Glutamatergic neuron (in vitro differentiated cells): ENCODE results near the gene NHERF1. TPM values are rescaled to one million over a fixed set of nuclear protein-coding genes. Genes with fewer than 3 reads are reported as not detected.

Experiments used
- DNase-seq: peaks from one replicate; pipeline ENCODE4 v3.0.0; 2022
- H3K27ac Mint-ChIP-seq: one replicate; pipeline ENCODE4 v1.8.0; 2020; ENCODE audit warnings: mild to moderate bottlenecking, mixed read lengths, inconsistent platforms; ENCODE audit not compliant: unreplicated experiment
- H3K27me3 Mint-ChIP-seq: one replicate; pipeline ENCODE4 v1.8.0; 2020; ENCODE audit warnings: mild to moderate bottlenecking, moderate library complexity, mixed read lengths, inconsistent platforms; ENCODE audit not compliant: unreplicated experiment
- H3K36me3 Mint-ChIP-seq: one replicate; pipeline ENCODE4 v1.8.0; 2020; ENCODE audit warnings: mild to moderate bottlenecking, mixed read lengths, inconsistent platforms; ENCODE audit not compliant: unreplicated experiment
- H3K4me1 Mint-ChIP-seq: one replicate; pipeline ENCODE4 v1.8.0; 2020; ENCODE audit warnings: mild to moderate bottlenecking, low read depth, mixed read lengths, inconsistent platforms; ENCODE audit not compliant: unreplicated experiment
- H3K4me3 Mint-ChIP-seq: one replicate; pipeline ENCODE4 v1.8.0; 2020; ENCODE audit warnings: mild to moderate bottlenecking, mixed read lengths, inconsistent platforms; ENCODE audit not compliant: unreplicated experiment
- H3K9me3 Mint-ChIP-seq: one replicate; pipeline ENCODE4 v1.8.0; 2020; ENCODE audit warnings: mild to moderate bottlenecking, moderate library complexity, mixed read lengths, inconsistent platforms; ENCODE audit not compliant: unreplicated experiment
- total RNA-seq: library from RNA; stranded (reverse); fragmentation: NEBNext Ultra II Directional; extraction: Animal tissue kit (Norgen Biotek cat#: 25700); gene quantifications from one replicate; pipeline ENCODE4 v1.2.1, GENCODE V29; 2021; ENCODE audit not compliant: unreplicated experiment
- TF ChIP-seq, protein P1 (sequence below): fragments of 200-600 bp; sonication (generic); IDR thresholded peaks from one replicate; pipeline ENCODE4 v1.5.0; 2021; ENCODE audit not compliant: partially characterized antibody, unreplicated experiment

NHERF1 gene
- total RNA-seq, 1 donor from 2014 or later: 26.9 TPM

DNA sequence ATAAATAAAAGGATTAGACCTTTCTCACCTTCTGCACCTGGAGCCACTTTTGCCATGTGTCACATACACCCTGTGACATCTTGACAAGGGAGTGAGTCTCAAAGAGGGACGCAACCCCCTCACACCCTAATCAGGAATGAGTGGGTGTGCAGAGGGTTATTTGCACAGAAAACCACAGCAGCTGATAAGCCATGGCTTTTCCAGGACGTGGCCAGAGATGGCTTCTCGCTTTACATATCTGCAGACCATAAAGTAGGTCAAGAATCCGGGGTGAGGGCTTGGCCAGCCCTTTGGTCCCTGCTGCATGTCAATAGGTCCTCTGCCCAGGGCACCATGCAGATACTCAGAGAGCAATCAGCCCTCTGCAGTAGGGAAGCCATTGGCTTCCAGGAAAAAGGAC is 33.3 kb upstream of the NHERF1 start:
- no peak for DNase-seq
- TF ChIP-seq, protein P1, sequence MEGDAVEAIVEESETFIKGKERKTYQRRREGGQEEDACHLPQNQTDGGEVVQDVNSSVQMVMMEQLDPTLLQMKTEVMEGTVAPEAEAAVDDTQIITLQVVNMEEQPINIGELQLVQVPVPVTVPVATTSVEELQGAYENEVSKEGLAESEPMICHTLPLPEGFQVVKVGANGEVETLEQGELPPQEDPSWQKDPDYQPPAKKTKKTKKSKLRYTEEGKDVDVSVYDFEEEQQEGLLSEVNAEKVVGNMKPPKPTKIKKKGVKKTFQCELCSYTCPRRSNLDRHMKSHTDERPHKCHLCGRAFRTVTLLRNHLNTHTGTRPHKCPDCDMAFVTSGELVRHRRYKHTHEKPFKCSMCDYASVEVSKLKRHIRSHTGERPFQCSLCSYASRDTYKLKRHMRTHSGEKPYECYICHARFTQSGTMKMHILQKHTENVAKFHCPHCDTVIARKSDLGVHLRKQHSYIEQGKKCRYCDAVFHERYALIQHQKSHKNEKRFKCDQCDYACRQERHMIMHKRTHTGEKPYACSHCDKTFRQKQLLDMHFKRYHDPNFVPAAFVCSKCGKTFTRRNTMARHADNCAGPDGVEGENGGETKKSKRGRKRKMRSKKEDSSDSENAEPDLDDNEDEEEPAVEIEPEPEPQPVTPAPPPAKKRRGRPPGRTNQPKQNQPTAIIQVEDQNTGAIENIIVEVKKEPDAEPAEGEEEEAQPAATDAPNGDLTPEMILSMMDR: no peak
- Mint-ChIP-seq H3K27me3 (no peaks in the 10 kb centered on the region), H3K4me1 (no peaks in the 10 kb centered on the region), H3K4me3 (no peak overlapping the region), H3K9me3 (peaks cover 2% of the 10 kb centered on the region), H3K27ac (no peak overlapping the region), H3K36me3 (no peaks in the 10 kb centered on the region)

DNA sequence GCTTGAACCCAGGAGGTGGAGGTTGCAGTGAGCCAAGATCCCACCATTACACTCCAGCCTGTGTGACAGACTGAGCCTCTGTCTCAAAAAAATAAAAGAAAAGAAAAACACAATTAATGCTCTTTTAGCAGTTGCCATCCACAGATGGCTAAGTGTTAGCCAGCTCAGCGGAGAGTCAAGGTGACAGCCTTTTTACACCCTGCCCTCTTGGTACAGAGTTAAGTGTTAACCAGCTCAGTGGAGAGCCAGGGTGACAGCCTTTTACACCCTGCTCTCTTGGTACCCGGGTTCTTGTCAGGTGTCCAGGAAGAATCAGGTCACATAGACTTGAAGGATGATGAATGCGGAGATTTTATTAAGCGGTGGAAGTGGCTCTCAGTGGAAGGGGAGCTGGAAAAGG is 27.9 kb upstream of the NHERF1 start:
- no peak overlapping the region for H3K27ac Mint-ChIP-seq
- no peak overlapping the region for H3K4me3 Mint-ChIP-seq
- TF ChIP-seq, protein P1: no peak
- H3K9me3 Mint-ChIP-seq: no peaks in the 10 kb centered on the region
- no peak for DNase-seq
- no peaks in the 10 kb centered on the region for H3K36me3 Mint-ChIP-seq
- H3K27me3 Mint-ChIP-seq: no peaks in the 10 kb centered on the region
- no peaks in the 10 kb centered on the region for H3K4me1 Mint-ChIP-seq

DNA sequence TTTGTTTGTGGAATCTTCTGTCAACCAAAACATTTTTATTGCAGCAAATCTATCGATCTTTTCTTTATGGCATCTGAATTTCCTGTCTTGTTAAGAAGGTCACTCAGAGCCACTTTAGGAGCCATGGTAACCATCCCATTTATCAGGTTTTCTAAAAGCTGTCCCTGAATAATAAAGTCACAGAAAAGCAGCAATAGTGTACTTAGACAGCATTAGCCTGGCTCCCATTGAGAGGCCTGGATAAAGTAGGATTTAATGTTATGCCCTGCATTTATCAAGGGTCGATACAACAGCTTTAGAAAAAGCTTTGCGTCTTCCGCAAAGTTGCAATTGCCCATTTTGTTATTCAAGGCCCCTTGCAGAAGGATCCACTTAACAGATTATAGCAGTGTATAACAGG is 25.6 kb upstream of the NHERF1 start:
- H3K36me3 Mint-ChIP-seq: no peaks in the 10 kb centered on the region
- TF ChIP-seq, protein P1: no peak
- DNase-seq: no peak
- H3K27ac Mint-ChIP-seq: no peak overlapping the region
- no peaks in the 10 kb centered on the region for H3K27me3 Mint-ChIP-seq
- H3K4me3 Mint-ChIP-seq: no peak overlapping the region
- no peaks in the 10 kb centered on the region for H3K4me1 Mint-ChIP-seq
- H3K9me3 Mint-ChIP-seq: no peaks in the 10 kb centered on the region

DNA sequence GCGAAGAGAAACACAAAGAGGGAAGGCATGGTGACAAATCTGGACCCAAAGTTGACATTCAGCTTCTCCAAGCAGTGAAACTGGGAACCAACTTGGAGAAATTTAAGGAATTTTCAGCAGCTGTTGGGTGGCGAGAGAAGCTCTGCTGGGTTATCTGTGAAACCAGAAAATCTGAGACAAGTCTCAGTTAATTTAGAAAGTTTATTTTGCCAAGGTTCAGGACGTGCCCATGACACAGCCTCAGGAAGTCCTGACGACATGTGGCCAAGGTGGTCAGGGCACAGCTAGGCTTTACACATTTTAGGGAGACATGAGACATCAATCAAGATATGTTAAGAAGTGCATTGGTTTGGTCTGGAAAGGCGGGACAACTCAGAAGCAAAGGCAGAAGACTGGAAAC is 24.5 kb upstream of the NHERF1 start:
- H3K4me3 Mint-ChIP-seq: no peak overlapping the region
- no peak for DNase-seq

DNA sequence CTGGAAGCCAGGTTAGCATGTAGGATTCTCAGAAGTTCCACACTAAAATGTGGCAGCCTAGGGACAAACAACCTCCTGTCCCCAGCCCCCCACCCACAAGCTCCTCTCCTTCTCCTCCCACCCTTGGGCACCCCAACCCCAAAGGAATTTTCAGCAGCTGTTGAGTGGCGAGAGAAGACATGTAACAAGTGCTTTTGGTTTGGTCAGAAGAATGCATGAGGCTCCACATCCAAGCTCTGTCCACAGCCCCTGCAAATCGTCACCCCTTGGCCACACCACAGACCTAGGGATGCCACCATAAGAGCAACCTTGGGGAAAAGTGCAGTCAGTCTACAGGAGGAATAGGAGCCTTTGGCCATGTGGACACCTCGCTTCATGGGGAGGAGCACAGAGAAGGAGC is 23.3 kb upstream of the NHERF1 start:
- Mint-ChIP-seq H3K4me1 (no peaks in the 10 kb centered on the region), H3K9me3 (no peaks in the 10 kb centered on the region), H3K36me3 (no peaks in the 10 kb centered on the region), H3K27me3 (no peaks in the 10 kb centered on the region), H3K4me3 (no peak overlapping the region), H3K27ac (no peak overlapping the region)
- TF ChIP-seq, protein P1: no peak
- DNase-seq: no peak

More for the DNA sequence above, 24.5 kb upstream of the NHERF1 start:
- H3K36me3 Mint-ChIP-seq: no peaks in the 10 kb centered on the region
- TF ChIP-seq, protein P1: no peak
- H3K9me3 Mint-ChIP-seq: no peaks in the 10 kb centered on the region
- no peaks in the 10 kb centered on the region for H3K4me1 Mint-ChIP-seq
- H3K27me3 Mint-ChIP-seq: no peaks in the 10 kb centered on the region
- no peak overlapping the region for H3K27ac Mint-ChIP-seq
